ENCODE measurements around the gene LRRTM4.

- TF ChIP-seq MAFG (CRISPR knock-in tag; IDR thresholded peaks at IDR 0.05) (no peak), TGIF2 (CRISPR knock-in tag; IDR thresholded peaks at IDR 0.05) (no peak), TCF7L2 (IDR thresholded peaks at IDR 0.05; ENCODE audit: low read depth, low read length) (no peak), ZBED4 (CRISPR knock-in tag; IDR thresholded peaks at IDR 0.05; ENCODE audit: borderline replicate concordance) (no peak)
Observed at GRCh38 chr2:77210725-77211124, 311.5 kb downstream of the LRRTM4 start.
